Measurements from ENCODE around the gene LTBR.
A peak's percentile ranks its signal among the peaks of the same experiment; 100 is the strongest.

The LTBR gene

GRCh38 chr12:6384499-6385436 lies 806 bp downstream of the LTBR start:
- DNase-seq = no peak

DNA sequence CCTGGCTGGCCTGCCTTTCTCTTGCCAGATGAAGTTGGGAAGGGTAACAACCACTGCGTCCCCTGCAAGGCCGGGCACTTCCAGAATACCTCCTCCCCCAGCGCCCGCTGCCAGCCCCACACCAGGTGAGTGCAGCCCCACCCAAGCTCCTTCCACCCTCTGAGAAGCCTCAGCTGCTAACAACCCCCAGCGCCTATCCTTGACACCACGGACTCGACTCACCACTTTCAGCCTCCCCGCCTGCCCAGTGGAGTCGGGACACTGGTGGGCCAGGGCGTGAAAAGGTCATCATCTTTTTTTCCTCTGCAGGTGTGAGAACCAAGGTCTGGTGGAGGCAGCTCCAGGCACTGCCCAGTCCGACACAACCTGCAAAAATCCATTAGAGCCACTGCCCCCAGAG lies 2.1 kb downstream of the LTBR start:
- no peak for DNase-seq

DNA sequence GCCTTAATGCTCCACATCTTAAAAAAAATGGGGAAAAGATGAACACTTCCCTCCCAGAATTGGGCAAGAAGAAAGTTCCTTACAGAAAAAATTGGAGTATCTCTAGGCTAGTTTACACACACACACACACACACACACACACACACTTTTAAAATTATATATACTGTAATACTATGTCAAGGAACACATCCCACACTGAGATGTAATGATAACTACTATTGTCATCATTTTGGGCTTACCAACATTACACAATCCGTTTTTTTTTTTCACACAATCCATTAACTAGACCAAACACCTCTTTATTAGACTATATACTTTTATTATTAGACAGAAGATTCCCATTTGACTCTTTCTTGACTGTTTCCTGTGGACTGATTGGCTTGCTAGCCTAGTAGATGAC lies 2.5 kb downstream of the LTBR start:
- no peak for DNase-seq

DNA sequence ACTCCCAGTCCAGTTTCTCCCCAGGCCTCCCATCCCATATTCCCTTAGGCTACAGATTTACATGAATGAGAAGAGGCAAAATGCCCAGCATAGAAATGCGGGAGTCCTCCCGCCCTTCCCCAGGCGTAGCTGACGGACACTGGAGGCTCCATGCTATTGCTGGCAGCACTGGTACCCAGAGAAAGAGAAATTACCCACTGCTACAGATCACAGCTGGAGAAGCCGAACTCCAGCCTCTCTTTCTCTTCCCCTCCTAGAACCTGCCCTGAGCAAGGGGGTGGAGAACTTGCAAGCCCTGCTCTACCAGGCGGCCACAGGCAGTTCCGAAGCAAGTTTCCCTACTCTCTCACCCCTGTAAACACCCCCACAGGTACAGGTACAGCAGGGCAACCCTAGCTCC lies 3.6 kb downstream of the LTBR start:
- DNase-seq = no peak

DNA sequence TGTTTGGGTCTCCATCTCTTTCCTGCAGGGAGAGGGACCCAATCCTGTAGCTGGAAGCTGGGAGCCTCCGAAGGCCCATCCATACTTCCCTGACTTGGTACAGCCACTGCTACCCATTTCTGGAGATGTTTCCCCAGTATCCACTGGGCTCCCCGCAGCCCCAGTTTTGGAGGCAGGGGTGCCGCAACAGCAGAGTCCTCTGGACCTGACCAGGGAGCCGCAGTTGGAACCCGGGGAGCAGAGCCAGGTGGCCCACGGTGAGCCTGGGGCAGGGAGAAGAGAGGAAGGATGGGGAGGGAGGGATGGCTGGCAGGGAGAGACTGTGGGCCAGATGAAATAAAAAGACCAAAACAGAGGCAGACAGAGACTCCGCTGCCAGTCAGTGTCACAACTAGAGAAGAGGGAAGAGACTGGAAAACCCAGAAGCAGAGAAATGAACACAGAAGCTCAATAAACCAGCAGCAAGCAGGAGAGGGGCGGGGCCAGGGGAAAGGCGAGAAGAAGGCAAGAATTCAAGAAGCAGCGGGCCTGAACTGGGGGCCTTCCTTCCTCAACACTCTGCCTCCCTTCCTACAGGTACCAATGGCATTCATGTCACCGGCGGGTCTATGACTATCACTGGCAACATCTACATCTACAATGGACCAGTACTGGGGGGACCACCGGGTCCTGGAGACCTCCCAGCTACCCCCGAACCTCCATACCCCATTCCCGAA lies 6.3 kb downstream of the LTBR start:
- DNase-seq = no peak

- no peak for DNase-seq
Observed at GRCh38 chr12:6391013-6391412, 7.1 kb downstream of the LTBR start.

GRCh38 chr12:6392504-6392903 lies 8.5 kb downstream of the LTBR start:
- no peak for DNase-seq

GRCh38 chr12:6393109-6393508 lies 9.1 kb downstream of the LTBR start:
- DNase-seq = no peak

DNA sequence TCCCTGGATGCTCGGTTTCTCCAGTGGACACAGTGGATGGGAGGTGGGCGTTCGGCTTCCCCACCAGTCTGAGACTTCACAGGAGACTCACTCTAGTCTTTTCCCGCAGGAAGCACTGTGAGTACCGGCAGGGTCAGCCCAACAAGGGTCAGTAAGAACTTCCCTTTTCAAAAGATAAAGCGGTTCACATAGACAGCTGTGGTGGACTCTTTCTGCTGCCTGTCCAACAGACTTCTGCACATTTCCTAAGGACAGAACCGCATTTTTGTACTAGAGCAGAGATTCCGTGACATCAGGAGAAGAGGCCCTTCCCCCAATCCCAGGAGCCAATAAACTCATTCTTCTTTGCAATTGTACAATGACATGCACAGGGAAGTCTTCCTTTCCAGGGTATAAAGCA lies 10.4 kb downstream of the LTBR start:
- DNase-seq = peak in 1 of 14 donors; percentile 30

DNA sequence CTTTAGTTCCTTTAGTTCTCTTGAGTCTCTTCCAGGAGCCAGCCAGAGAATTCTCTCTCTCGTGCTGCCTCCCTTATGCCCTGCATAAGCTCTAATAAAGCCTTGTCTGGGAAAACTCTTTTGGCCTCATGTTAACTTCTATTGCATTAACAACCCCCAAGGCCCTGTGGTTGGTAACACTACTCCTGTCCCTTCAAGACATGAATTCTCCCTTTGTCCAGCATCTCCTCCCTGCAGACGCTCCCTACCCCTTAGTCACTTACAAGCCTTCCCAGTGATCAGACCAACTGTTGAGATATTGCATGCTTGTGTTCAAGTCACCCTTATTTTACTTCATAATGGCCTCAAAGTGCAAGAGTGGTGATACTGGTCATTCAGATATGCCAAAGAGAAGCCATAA lies 12.1 kb downstream of the LTBR start:
- no peak for DNase-seq

GRCh38 chr12:6399884-6400644 lies 16.1 kb downstream of the LTBR start:
- DNase-seq = no peak

- DNase-seq = no peak
Observed at GRCh38 chr12:6404390-6404789, 20.4 kb downstream of the LTBR start.

- DNase-seq = no peak
Observed at GRCh38 chr12:6405963-6406362, 22.0 kb downstream of the LTBR start.

DNA sequence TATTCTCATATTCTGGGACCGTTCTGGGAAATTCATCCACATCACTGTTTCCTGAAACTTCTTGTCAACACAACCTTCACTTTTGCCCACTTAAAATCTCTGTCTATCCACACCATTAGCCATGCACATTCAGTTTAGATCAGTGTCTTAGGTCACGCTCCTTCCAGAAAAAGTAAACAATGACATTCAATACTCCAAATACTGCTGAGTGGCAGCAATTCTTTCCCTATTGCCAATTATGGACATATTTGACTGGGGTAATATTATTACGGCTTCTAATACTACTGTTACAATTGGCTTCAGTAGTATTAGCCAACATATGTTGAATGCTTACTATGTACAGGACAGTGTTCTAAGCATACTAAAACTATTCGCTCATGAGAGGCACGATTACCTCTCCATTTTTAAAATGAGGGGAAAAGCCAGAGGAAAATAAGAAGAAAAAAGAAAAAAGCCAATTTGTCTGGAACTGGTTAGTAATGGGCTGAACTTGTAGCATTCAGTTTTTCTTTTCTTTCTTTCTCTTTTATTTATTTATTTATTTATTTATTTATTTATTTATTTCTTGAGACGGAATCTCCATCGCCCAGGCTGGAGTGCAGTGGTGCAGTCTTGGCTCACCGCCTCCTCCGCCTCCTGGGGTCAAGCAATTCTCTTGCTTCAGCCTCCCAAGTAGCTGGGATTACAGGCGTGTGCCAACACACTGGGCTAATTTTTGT lies 23.4 kb downstream of the LTBR start:
- DNase-seq = no peak

DNA sequence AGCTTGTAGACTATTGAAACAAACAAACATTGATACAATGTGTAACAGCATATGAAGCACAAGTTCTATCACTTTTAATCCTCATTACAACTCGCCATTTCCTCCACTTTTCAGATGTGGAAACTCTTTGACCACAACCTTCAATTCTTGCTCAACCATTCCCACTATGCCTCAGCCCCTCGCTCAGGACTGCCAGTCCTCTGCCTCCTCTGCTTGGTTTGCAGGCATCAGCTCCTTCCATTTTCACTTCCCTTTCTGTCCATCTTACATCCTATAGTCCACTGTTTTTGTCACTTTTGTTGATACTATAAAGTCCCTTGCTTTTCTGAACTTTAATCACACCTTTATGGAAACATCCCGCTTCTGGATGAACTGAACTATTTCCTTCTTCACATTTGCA lies 32.6 kb downstream of the LTBR start:
- DNase-seq = peak in 2 of 14 donors; percentile 15 to 22

DNA sequence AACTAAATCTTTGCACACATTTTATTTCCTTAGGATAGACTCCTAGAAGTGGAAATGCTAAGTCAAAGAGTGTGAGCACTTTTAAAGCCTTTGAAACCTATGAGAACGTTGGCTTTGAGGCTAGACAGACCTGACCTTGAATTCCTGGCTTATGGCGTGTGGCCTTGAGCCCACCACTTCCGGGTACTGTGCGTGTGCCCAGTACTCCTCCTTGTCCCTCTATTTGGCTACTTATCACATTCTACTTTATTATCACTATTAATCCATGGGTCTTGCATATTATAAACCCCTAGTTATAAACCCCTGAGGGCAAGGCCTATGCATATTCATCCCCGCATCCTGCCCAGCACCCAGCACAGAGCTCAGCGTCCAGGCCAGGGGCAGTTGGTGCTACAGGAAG lies 34.8 kb downstream of the LTBR start:
- no peak for DNase-seq

DNA sequence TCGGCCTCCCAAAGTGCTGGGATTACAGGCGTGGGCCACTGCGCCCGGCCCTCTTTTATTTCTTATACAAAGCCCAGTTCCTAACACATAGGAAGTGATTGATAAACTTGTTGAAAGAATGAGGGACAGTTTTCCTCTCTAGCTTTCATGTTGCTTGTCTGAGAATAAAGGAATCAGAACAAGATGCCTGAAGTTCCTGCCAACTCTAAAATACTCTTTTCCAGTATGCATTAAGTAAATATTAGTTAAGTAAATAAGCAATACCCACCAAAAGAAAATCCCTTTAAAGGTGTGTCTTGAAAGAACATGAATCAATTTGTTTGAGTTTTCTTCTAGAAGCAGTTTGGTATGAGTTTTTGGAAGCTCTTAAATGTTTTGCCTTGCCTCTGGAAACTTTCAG lies 36.4 kb downstream of the LTBR start:
- no peak for DNase-seq

- peak in 13 of 14 donors; percentile 15 to 73 (median 63) for DNase-seq
Observed at GRCh38 chr12:6423267-6424007, 39.5 kb downstream of the LTBR start.

- DNase-seq = peak in 1 of 14 donors; percentile 29
Observed at GRCh38 chr12:6424008-6424347, 40.0 kb downstream of the LTBR start.

GRCh38 chr12:6424866-6425265 lies 40.9 kb downstream of the LTBR start:
- no peak for DNase-seq
